HG02571 (cell line): ENCODE results near the gene HDAC9.

Experiments used
- ATAC-seq: cut with Tn5 transposase; IDR thresholded peaks from one replicate; pipeline ENCODE4 v1.9.1; 2021; ENCODE audit warnings: mild to moderate bottlenecking, moderate library complexity; ENCODE audit not compliant: unreplicated experiment

The HDAC9 gene

GRCh38 chr7:18494406-18494805 lies 1.1 kb upstream of the HDAC9 start:
- ATAC-seq = no peak

- ATAC-seq = peak; percentile 51
Measured at GRCh38 chr7:18494821-18495408, 634 bp upstream of the HDAC9 start.

GRCh38 chr7:18496341-18496700 lies 772 bp downstream of the HDAC9 start:
- no peak for ATAC-seq

GRCh38 chr7:18497082-18497481 lies 1.5 kb downstream of the HDAC9 start:
- ATAC-seq = no peak

GRCh38 chr7:18497800-18498199 lies 2.3 kb downstream of the HDAC9 start:
- no peak for ATAC-seq

GRCh38 chr7:18498341-18498740 lies 2.8 kb downstream of the HDAC9 start:
- no peak for ATAC-seq

- no peak for ATAC-seq
Measured at GRCh38 chr7:18499407-18500177, 4.0 kb downstream of the HDAC9 start.

- no peak for ATAC-seq
Measured at GRCh38 chr7:18503126-18503866, 7.7 kb downstream of the HDAC9 start.

- ATAC-seq = no peak
Measured at GRCh38 chr7:18504965-18505364, 9.4 kb downstream of the HDAC9 start.

- peak; percentile 47 for ATAC-seq
Measured at GRCh38 chr7:18505870-18506460, 10.4 kb downstream of the HDAC9 start.

- ATAC-seq = peak; percentile 83
Measured at GRCh38 chr7:18508443-18509427, 13.2 kb downstream of the HDAC9 start.

GRCh38 chr7:18509481-18509880 lies 13.9 kb downstream of the HDAC9 start:
- no peak for ATAC-seq

- no peak for ATAC-seq
Measured at GRCh38 chr7:18511351-18512140, 16.0 kb downstream of the HDAC9 start.

GRCh38 chr7:18513343-18513742 lies 17.8 kb downstream of the HDAC9 start:
- no peak for ATAC-seq

GRCh38 chr7:18515067-18515466 lies 19.5 kb downstream of the HDAC9 start:
- no peak for ATAC-seq

- ATAC-seq = no peak
Measured at GRCh38 chr7:18517646-18518045, 22.1 kb downstream of the HDAC9 start.

- ATAC-seq = no peak
Measured at GRCh38 chr7:18518555-18518954, 23.0 kb downstream of the HDAC9 start.

- ATAC-seq = peak; percentile 70
Measured at GRCh38 chr7:18520450-18521235, 25.1 kb downstream of the HDAC9 start.

GRCh38 chr7:18521236-18521589 lies 25.7 kb downstream of the HDAC9 start:
- ATAC-seq = no peak
